HUES6 (cell line): ENCODE data around the gene OXCT1.
"Not testable (repeated sequence)": the region's sequence is repeated elsewhere in the genome, so short reads cannot be mapped to it uniquely, and the experiment has no call there.

Experiments used
- H3K27ac ChIP-seq: 2 replicates; pipeline ENCODE4 v1.7.0; 2013; ENCODE audit warnings: low read depth, mild to moderate bottlenecking, low read length, inconsistent platforms
- H3K27me3 ChIP-seq: 2 replicates; pipeline ENCODE4 v1.6.1; 2013; ENCODE audit warnings: low read length; ENCODE audit not compliant: control insufficient read depth, insufficient read depth
- H3K36me3 ChIP-seq: 2 replicates; pipeline ENCODE4 v1.6.1; 2013; ENCODE audit warnings: low read length; ENCODE audit not compliant: control insufficient read depth, insufficient read depth
- H3K4me1 ChIP-seq: 2 replicates; pipeline ENCODE4 v1.6.1; 2013; ENCODE audit warnings: low read length; ENCODE audit not compliant: control insufficient read depth, insufficient read depth
- H3K4me3 ChIP-seq: 2 replicates; pipeline ENCODE4 v1.5.1; 2013; ENCODE audit warnings: low read depth, low read length
- H3K9ac ChIP-seq: one replicate; pipeline ENCODE4 v1.6.1; 2013; ENCODE audit warnings: mild to moderate bottlenecking, low read length
- H3K9me3 ChIP-seq: 2 replicates; pipeline ENCODE4 v1.6.1; 2013; ENCODE audit warnings: low read depth, low read length; ENCODE audit not compliant: control insufficient read depth, insufficient read depth

OXCT1 gene

DNA sequence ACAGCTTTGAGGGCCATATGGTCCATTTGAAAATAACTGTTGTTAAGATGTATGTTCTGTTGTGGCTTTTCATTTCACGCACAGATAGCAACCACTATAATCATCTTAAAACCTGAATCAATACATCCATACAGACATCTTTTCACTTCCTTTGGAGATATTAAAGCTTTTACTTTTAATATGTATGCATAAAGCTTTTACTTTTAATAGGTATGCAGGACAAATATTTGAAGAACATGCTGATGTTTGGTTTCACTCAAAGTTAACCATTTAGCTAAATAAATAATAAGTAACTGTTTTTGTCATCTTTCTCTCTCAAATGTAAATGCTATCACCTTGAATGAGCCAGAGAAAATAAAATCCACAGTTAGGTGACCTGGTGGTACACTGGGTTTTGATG, 108.6 kb downstream of the OXCT1 start:
- Histone ChIP-seq H3K36me3 (peaks cover 5% of the 10 kb centered on the region; the same call in 1 of the 2 replicates), H3K4me1 (no peaks in the 10 kb centered on the region), H3K9ac (no peak overlapping the region), H3K27me3 (no peaks in the 10 kb centered on the region), H3K9me3 (no peaks in the 10 kb centered on the region), H3K4me3 (no peak overlapping the region), H3K27ac (no peak overlapping the region)

DNA sequence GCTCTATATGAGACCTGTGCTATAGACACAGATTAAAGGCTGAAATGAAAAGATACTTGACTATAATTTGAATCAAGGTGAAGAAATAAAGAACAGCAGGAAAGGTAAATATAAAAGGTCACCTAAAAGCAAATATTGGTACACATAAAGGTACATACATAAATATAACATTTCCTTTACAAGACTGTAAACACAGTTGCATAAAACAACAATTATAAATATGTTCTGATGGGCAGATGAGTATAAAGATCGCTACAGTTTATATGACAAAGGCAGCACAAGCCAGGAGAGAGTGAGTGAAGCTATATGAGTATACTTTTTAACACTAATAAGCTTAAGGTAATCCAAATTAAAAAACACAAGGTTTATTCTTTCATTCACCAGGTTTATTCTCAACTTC, 114.5 kb downstream of the OXCT1 start:
- Histone ChIP-seq H3K27ac (no peak overlapping the region), H3K4me3 (no peak overlapping the region), H3K9me3 (no peaks in the 10 kb centered on the region), H3K27me3 (no peaks in the 10 kb centered on the region), H3K9ac (no peak overlapping the region), H3K36me3 (peaks cover 5% of the 10 kb centered on the region; the same call in 1 of the 2 replicates), H3K4me1 (no peaks in the 10 kb centered on the region)

DNA sequence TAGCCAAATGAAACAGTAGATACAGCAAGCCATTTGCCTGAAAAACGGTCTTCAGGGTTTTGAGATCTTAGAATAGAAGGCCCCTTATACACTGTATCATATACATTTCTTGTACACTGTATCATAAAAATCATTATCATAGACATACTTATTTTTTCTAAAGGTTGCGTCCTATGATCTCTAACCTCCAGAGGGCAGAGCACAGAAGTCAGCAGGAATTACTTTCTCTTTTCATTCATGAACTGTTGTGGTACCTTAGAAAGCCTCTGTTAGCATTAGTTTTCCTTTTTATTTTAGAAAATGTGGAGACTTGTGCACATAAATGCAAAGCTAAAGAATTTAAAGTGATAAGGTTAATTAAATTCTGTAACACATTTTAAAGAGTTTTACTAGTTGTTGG, 115.4 kb downstream of the OXCT1 start:
- no peak overlapping the region for H3K9ac ChIP-seq
- H3K27me3 ChIP-seq = no peaks in the 10 kb centered on the region
- H3K27ac ChIP-seq = no peak overlapping the region
- H3K36me3 ChIP-seq = peaks cover 5% of the 10 kb centered on the region; the same call in 1 of the 2 replicates
- H3K4me3 ChIP-seq = no peak overlapping the region
- H3K4me1 ChIP-seq = no peaks in the 10 kb centered on the region
- no peaks in the 10 kb centered on the region for H3K9me3 ChIP-seq

DNA sequence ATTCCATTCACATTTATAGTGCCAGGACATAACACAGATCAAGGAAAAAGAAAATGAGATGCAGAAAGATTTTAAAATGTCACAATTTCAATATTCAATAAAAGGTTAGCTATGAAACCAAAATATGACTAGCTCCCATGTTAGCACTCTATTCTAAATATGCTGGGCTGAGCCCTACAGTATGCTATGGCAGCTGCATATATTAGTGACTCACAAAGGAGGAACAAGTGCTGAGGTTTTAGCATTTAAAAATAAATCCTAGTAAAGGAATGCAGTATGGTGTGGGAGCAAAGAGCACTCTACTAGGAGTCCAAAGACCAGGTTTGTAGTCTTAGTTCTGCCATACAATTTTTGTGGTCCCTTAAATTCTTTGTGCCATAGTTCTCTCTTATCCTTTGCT, 118.4 kb downstream of the OXCT1 start:
- Histone ChIP-seq H3K9ac (no peak overlapping the region), H3K4me3 (no peak overlapping the region), H3K9me3 (no peaks in the 10 kb centered on the region), H3K27ac (no peak overlapping the region), H3K27me3 (no peaks in the 10 kb centered on the region), H3K4me1 (no peaks in the 10 kb centered on the region), H3K36me3 (no peaks in the 10 kb centered on the region)

DNA sequence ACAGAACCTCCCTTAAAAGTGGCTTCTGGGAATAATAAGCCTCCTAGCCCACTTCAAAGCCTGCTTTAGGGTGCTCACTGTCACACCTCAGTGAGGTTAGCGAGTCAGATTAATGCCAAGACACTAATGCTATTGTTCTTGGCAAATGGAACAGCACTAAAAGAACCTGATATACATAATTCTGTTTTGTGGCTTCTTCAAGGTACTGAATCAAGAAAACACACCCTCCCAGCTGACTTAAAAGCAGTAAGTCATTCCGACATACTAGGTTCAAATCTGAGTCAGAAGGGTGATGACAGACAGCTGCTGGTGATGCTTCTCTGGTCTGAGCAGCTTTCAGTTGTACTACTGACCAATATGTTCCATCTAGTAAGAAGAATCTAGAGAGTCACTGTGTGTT, 121.6 kb downstream of the OXCT1 start:
- no peaks in the 10 kb centered on the region for H3K36me3 ChIP-seq
- no peak overlapping the region for H3K9ac ChIP-seq
- H3K4me1 ChIP-seq = no peaks in the 10 kb centered on the region
- no peak overlapping the region for H3K27ac ChIP-seq
- H3K9me3 ChIP-seq = no peaks in the 10 kb centered on the region
- H3K27me3 ChIP-seq = no peaks in the 10 kb centered on the region
- H3K4me3 ChIP-seq = no peak overlapping the region

DNA sequence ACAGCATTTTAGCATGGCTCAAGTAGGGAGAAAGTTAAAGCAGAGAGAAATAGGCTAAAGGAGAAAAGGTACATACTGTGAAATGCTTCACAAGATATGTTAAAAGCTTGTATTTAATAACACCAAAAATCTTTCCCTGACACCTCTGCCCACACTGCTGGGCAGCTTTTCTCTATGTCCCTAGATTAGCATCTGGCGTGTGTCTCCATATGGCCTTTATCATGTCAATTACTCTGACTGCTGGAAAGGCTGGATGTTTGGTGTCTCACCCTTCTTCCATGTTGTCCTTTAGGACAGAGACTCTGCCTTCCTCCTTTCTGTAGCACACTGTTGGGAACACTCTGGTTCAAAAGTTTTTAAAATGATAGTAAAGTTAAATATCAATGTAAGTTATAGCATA, 122.5 kb downstream of the OXCT1 start:
- Histone ChIP-seq H3K36me3 (no peaks in the 10 kb centered on the region), H3K27ac (no peak overlapping the region), H3K4me1 (no peaks in the 10 kb centered on the region), H3K9ac (no peak overlapping the region), H3K27me3 (no peaks in the 10 kb centered on the region), H3K4me3 (no peak overlapping the region), H3K9me3 (no peaks in the 10 kb centered on the region)

DNA sequence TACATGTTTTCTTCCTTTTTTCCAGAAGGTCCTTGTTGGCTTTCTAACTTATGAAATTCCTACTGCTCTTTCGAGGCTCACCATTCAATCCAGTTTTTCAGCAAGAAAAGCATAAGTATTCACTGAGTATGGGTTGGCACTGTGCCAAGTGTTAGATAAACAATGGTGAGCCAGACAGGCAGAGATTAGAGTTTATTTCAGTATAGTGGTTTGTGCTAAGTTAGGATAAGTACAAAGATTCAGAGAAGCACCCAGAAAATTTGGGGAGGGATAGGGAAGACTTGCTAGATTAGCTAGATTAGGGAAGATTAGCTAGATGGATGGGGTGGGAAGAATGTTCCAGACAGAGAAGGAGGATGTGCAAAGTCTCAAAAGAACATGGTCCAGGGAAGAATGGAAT, 122.9 kb downstream of the OXCT1 start:
- no peaks in the 10 kb centered on the region for H3K4me1 ChIP-seq
- H3K4me3 ChIP-seq = no peak overlapping the region
- no peaks in the 10 kb centered on the region for H3K36me3 ChIP-seq
- no peaks in the 10 kb centered on the region for H3K27me3 ChIP-seq
- no peak overlapping the region for H3K9ac ChIP-seq
- H3K9me3 ChIP-seq = no peaks in the 10 kb centered on the region
- H3K27ac ChIP-seq = no peak overlapping the region

DNA sequence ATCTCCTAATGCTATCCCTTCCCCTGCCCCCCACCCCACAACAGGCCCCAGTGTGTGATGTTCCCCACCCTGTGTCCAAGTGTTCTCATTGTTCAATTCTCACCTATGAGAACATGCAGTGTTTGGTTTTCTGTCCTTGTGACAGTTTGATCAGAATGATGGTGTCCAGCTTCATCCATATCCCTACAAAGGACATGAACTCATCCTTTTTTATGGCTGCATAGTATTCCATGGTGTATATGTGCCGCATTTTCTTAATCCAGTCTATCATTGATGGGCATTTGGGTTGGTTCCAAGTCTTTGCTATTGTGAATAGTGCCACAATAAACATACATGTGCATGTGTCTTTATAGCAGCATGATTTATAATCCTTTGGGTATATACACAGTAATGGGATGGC, 127.6 kb downstream of the OXCT1 start:
- peaks cover 12% of the 10 kb centered on the region for H3K36me3 ChIP-seq
- not testable (repeated sequence) for H3K4me3 ChIP-seq, H3K9ac ChIP-seq, H3K4me1 ChIP-seq, H3K27me3 ChIP-seq, H3K9me3 ChIP-seq, H3K27ac ChIP-seq

DNA sequence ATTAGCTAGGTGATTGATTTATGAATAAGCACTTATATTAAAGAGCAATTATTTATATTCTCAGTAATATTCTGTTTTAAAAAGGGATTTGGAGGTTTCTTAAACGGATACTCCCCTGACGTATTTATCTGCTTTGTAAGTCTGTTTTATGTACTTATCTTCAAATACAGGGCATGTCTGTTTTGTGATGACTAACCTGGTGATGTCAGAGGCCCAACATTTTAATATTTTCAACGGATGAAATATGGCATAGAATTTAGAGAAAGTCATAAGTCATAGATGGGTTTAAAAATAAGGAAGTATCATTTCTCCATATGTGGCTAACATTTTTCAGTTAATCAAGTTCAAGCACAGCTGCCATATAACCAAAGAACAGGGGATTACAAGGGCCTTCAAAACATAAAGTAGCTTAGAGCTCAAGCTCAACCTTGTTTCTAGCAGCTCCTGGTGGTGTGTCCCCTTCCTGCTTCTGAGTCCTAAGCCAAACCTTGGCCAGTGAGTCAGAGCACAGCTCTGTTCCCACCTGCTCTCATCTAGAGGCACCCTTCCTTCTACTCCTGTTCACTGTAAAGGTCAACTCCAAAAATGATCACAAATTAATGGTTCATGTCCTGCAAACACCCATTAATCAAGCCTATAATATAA, 131.4 kb downstream of the OXCT1 start:
- H3K9me3 ChIP-seq = no peaks in the 10 kb centered on the region
- H3K9ac ChIP-seq = no peak overlapping the region
- H3K4me1 ChIP-seq = no peaks in the 10 kb centered on the region
- H3K27ac ChIP-seq = no peak overlapping the region
- H3K4me3 ChIP-seq = no peak overlapping the region
- no peaks in the 10 kb centered on the region for H3K27me3 ChIP-seq
- peaks cover 12% of the 10 kb centered on the region for H3K36me3 ChIP-seq

DNA sequence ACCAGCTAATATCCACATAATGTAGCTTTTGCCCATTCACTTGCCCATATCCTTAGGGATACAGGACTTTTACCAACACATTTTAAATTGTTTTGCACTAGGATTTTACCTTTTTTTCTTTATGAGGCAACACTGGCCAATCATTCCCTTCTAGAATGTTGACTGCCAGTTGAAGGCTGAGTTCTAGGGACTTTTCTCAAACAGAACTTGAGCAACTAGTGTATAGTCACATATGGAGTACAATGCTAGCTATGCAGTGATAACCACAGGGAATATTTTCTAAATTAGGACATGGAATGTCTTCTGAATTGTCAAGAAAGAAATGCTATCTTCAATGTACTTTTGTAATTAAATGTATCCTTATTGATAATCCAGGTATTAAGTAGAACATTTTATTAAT, 133.6 kb downstream of the OXCT1 start:
- no peaks in the 10 kb centered on the region for H3K9me3 ChIP-seq
- H3K36me3 ChIP-seq = peaks cover 12% of the 10 kb centered on the region

DNA sequence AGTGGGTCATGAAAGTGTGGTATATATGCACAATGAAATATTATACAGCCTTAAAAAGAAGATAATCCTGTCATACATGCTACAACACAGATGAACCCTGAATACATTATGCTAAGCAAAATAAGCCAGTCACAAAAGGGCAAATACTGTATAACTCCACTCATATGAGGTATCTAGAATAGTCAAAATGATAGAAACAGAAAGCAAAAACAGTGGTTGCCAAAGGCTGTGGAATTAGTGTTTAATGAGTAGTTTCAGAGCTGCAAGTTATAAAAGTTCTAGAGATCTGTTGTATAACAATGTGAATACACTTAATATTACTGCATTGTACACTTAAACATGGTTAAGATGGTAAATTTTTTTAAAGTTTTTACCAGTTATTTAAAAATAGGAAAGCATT, 135.0 kb downstream of the OXCT1 start:
- Histone ChIP-seq H3K4me1 (no peaks in the 10 kb centered on the region), H3K9me3 (no peaks in the 10 kb centered on the region), H3K4me3 (no peak overlapping the region), H3K27me3 (no peaks in the 10 kb centered on the region), H3K27ac (no peak overlapping the region), H3K36me3 (peaks cover 12% of the 10 kb centered on the region), H3K9ac (no peak overlapping the region)

More for the DNA sequence above, 133.6 kb downstream of the OXCT1 start:
- Histone ChIP-seq H3K9ac (no peak overlapping the region), H3K27ac (no peak overlapping the region), H3K4me1 (no peaks in the 10 kb centered on the region), H3K4me3 (no peak overlapping the region), H3K27me3 (no peaks in the 10 kb centered on the region)

DNA sequence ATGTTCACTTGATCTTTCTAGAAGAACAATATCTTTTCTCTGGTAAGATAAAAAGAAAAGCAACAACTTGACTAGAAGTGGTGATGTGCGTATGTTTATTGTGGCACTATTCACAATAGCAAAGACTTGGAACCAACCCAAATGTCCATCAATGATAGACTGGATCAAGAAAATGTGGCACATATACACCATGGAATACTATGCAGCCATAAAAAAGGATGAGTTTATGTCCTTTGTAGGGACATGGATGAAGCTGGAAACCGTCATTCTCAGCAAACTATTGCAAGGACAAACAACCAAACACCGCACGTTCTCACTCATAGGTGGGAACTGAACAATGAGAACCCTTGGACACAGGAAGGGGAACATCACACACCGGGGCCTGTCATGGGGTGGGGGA, 140.8 kb downstream of the OXCT1 start:
- H3K4me3 ChIP-seq, H3K9ac ChIP-seq, H3K27ac ChIP-seq: not testable (repeated sequence)

More for the DNA sequence above, 140.8 kb downstream of the OXCT1 start:
- not testable (repeated sequence) for H3K27me3 ChIP-seq, H3K9me3 ChIP-seq, H3K4me1 ChIP-seq, H3K36me3 ChIP-seq
